Ovary (tissue), 9 donors: ENCODE measurements around the gene ARMH3. TPM values are rescaled to one million over a fixed set of nuclear protein-coding genes. Genes with fewer than 3 reads are reported as not detected.

ENCODE experiments used
- DNase-seq, 5 donors: peaks; one replicate each; pipeline ENCODE4 v3.0.0-alpha.2; 2019 to 2020
- H3K27ac ChIP-seq, 2 donors: fragments of 200-600 bp; one replicate each; pipeline versions ENCODE4 v1.5.1 to v1.8.0; 2019 to 2022
- H3K27me3 ChIP-seq: fragments of 200-600 bp; one replicate; pipeline ENCODE4 v1.8.0; 2022
- H3K36me3 ChIP-seq: fragments of 200-600 bp; sonication (generic); one replicate; pipeline ENCODE4 v1.5.1; 2019
- H3K4me1 ChIP-seq: one replicate; pipeline ENCODE4 v1.8.1; 2013; ENCODE audit warnings: mild to moderate bottlenecking, moderate library complexity; ENCODE audit not compliant: insufficient read depth
- H3K4me3 ChIP-seq: fragments of 200-600 bp; sonication (generic); one replicate; pipeline ENCODE4 v1.5.1; 2017
- H3K9me3 ChIP-seq, 2 donors: fragments of 200-600 bp in 1 of 2; sonication (generic) in 1 of 2; one replicate each; pipeline versions ENCODE4 v1.5.1 to v1.8.1; 2013 to 2019; ENCODE audit warnings: mild to moderate bottlenecking in 1 of 2, moderate library complexity in 1 of 2
- EP300 ChIP-seq: sonication (generic); formaldehyde crosslinking; IDR thresholded peaks from one replicate; pipeline ENCODE4 v1.6.1; 2017; ENCODE audit warnings: antibody characterized with exemption
- POLR2A ChIP-seq: fragments of 450-650 bp; IDR thresholded peaks from one replicate; pipeline ENCODE4 v1.6.1; 2017; ENCODE audit warnings: antibody characterized with exemption, mild to moderate bottlenecking, moderate library complexity
- WGBS, 3 donors: extraction: QIAGEN DNeasy Blood & Tissue Kit in 1 of 3; methylation state at CpG; one replicate each; pipeline versions ENCODE4 v1.1.5 to v1.1.7; 2013 to 2017; 5-methylcytosine and 5-hydroxymethylcytosine counted together
- intact Hi-C, 4 donors: fragments of 100-400 bp; cut with DNase I; formaldehyde crosslinking; loops; one replicate each; pipeline versions ENCODE4 v1.11.0 to v1.15.1; 2022 to 2023
- polyA plus RNA-seq, 2 donors: library from polyadenylated mRNA; stranded (reverse); fragments of 200-250 nt in 1 of 2; fragments of 350-450 nt in 1 of 2; fragmentation: Illumina TruSeq in 1 of 2; extraction: RNeasy Lipid Tissue Mini Kit (QIAGEN cat#74804) in 1 of 2; gene quantifications; one replicate each; pipeline ENCODE4 v1.2.3, GENCODE V29; 2013 to 2014
- total RNA-seq, 7 donors: library from RNA; depleted of rRNA in 2 of 7; stranded (reverse); fragments of >200 nt in 2 of 7; fragmentation: NEBNext Ultra II Directional in 3 of 7; extraction: Animal tissue kit (Norgen Biotek cat#: 25700) in 3 of 7; gene quantifications; one replicate each; pipeline versions ENCODE4 v1.1.0 to v1.2.4, GENCODE V29; 2016 to 2023
- TF ChIP-seq, protein P1 (sequence below), 3 donors: fragments of 450-650 bp in 2 of 3; fragments of 200-600 bp in 1 of 3; IDR thresholded peaks; one replicate each; pipeline versions ENCODE4 v1.5.1 to v1.8.0; 2016 to 2022; ENCODE audit warnings: antibody characterized with exemption in 3 of 3, mild to moderate bottlenecking in 1 of 3
- donor health status: DM: no; HTN: no; CAD: no; lungs with moderate emphysema.
- donor health status: DM: no; HTN: no; CAD: no.
- donor health status: Bipolar disorder and iron deficiency.
- donor health status: DM: yes; HTN: yes; CAD: no.
- donor health status: DM: no; HTN: no; CAD: no.
- donor health status: DM: yes; HTN: yes; CAD: no.

The ARMH3 gene
- total and polyA plus RNA-seq, 9 donors = 9.1 to 24.2 (median 18.1) TPM

DNA sequence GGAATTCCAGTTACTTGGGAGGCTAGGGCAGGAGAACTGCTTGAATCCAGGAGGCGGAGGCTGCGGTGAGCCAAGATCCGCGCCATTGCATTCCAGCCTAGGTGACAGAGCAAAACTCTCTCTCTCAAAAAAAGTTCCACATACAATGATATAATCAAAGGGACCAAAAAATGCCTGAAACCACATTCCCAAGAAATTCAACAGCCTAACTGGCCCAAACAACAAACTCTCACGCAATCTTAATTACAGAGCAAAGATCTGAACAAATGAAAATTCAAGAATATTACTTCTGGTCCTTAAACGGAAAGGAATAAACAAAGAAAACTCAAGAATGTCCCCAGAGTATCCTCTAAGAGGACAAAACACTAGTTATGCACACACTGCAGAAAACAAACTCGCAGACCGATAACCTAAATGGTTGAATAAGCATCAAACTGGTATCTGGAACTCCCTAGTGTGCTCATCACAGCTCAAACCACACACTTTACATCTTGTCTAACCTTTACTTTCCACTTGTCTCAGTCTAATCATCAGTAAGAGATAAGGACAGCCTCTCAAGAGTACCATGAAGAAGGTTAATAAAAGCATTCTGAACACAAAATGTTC lies 241.4 kb downstream of the ARMH3 start:
- Histone ChIP-seq H3K4me1 (peaks cover 8% of the 10 kb centered on the region), H3K27ac (no peak overlapping the region)

DNA sequence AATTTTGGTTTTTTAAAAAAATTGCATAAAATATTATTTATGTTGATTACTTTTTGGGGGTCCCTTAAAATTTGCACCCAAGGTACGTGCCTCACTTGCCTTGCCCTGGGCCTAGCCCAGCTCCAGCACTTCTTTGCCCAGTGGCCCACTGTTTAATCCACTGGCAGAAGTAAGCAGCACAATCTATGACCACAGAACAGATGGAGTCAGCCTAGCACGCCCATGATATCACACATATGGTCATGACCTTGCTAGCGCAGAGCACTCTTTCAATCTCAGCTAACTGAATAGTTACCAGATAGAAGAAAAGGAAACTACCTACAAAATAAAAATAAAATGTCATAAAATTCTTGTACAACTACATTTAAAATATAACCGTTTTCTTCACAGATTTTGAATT lies 243.4 kb downstream of the ARMH3 start:
- H3K36me3 ChIP-seq = no peaks in the 10 kb centered on the region
- H3K9me3 ChIP-seq = no peaks in the 10 kb centered on the region
- no peak for DNase-seq
- H3K4me1 ChIP-seq = peaks cover 6% of the 10 kb centered on the region
- no peak overlapping the region for H3K27ac ChIP-seq
- H3K4me3 ChIP-seq = no peak overlapping the region
- 62 to 71% (median 70%) methylated on average over 4 of the region's 4 CpGs for WGBS, 3 donors
- TF ChIP-seq POLR2A = no peak
- TF ChIP-seq, protein P1, sequence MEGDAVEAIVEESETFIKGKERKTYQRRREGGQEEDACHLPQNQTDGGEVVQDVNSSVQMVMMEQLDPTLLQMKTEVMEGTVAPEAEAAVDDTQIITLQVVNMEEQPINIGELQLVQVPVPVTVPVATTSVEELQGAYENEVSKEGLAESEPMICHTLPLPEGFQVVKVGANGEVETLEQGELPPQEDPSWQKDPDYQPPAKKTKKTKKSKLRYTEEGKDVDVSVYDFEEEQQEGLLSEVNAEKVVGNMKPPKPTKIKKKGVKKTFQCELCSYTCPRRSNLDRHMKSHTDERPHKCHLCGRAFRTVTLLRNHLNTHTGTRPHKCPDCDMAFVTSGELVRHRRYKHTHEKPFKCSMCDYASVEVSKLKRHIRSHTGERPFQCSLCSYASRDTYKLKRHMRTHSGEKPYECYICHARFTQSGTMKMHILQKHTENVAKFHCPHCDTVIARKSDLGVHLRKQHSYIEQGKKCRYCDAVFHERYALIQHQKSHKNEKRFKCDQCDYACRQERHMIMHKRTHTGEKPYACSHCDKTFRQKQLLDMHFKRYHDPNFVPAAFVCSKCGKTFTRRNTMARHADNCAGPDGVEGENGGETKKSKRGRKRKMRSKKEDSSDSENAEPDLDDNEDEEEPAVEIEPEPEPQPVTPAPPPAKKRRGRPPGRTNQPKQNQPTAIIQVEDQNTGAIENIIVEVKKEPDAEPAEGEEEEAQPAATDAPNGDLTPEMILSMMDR (IDR thresholded peaks at IDR 0.05) = no peak
- no peak for TF ChIP-seq EP300
- no peaks in the 10 kb centered on the region for H3K27me3 ChIP-seq
- intact Hi-C loops = no loop called here

More for the DNA sequence above, 241.4 kb downstream of the ARMH3 start:
- no peak for DNase-seq
- no peak for TF ChIP-seq POLR2A
- TF ChIP-seq EP300 = no peak
- TF ChIP-seq, protein P1 (IDR thresholded peaks at IDR 0.05) = no peak
- Histone ChIP-seq H3K36me3 (no peaks in the 10 kb centered on the region), H3K9me3 (no peaks in the 10 kb centered on the region), H3K27me3 (no peaks in the 10 kb centered on the region), H3K4me3 (peak overlapping the region; percentile 82)
- WGBS, 3 donors = 61 to 66% (median 64%) methylated on average over 8 of the region's 8 CpGs
- intact Hi-C loops = no loop called here

DNA sequence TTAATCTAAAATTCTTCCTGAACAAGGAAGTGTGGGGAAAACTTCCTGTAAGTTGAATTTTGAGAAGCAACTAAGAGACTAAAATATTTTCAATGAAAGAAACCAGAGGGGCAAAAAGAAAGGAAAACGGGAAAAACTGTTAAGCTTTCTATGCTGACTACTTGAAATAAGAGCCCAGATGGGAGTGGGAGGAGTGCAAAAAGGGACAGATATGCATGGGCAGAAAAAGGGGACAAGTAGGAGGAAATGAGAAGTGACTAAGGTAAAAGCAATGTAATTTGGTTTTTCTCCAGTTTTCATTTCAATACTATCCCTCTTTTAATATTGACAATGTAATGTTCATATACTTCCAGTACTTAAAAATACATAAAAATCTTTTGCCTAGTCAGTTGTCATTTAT lies 248.8 kb downstream of the ARMH3 start:
- no peaks in the 10 kb centered on the region for H3K36me3 ChIP-seq
- no peak overlapping the region for H3K27ac ChIP-seq
- no peaks in the 10 kb centered on the region for H3K9me3 ChIP-seq
- intact Hi-C loops = no loop called here
- TF ChIP-seq POLR2A (no peak), EP300 (no peak)
- TF ChIP-seq, protein P1 (IDR thresholded peaks at IDR 0.05) = no peak
- no peaks in the 10 kb centered on the region for H3K27me3 ChIP-seq
- no peaks in the 10 kb centered on the region for H3K4me1 ChIP-seq
- H3K4me3 ChIP-seq = no peak overlapping the region
- DNase-seq = no peak
- WGBS, 3 donors = 71 to 75% (median 73%) methylated on average over 1 of the region's 1 CpG

DNA sequence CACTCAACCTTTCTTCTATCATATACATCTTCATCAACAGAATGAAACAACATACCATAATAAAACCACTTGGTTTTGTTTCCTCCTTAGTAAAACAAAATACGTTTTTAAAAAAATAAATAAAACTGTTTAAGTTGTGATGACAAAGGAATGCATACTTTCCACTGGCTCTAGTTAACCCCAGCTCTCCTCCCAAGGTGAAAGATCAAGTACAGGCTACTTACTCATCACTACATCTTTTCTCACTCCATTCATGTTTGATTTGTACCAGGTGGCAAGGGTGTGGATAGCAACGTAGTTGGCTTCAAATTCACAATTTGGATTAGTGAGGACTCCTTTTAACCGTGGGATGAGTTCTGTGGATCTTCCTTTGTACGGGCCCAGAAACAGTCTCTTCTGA lies 252.5 kb downstream of the ARMH3 start:
- no peaks in the 10 kb centered on the region for H3K4me1 ChIP-seq
- intact Hi-C loops = no loop called here
- no peak for TF ChIP-seq EP300
- TF ChIP-seq, protein P1 (IDR thresholded peaks at IDR 0.05) = no peak
- TF ChIP-seq POLR2A = no peak
- H3K27me3 ChIP-seq = no peaks in the 10 kb centered on the region
- no peaks in the 10 kb centered on the region for H3K9me3 ChIP-seq
- 42 to 43% (median 42%) methylated on average over 4 of the region's 4 CpGs for WGBS, 3 donors
- H3K27ac ChIP-seq = no peak overlapping the region
- H3K36me3 ChIP-seq = no peaks in the 10 kb centered on the region
- no peak overlapping the region for H3K4me3 ChIP-seq
- no peak for DNase-seq
